Right lobe of liver (tissue), 6 donors: Measurements from ENCODE around the gene KLC1. TPM values are rescaled to one million over a fixed set of nuclear protein-coding genes. Genes with fewer than 3 reads are reported as not detected.

Experiments
- ATAC-seq, 4 donors: fragments of 200-7000 bp; cut with Tn5 transposase; one replicate each; pipeline ENCODE4 v1.9.1; 2020; ENCODE audit warnings: mild to moderate bottlenecking in 4 of 4, moderate library complexity in 4 of 4
- DNase-seq, 3 donors: peaks; one replicate each; pipeline ENCODE4 v3.0.0-alpha.2; 2020
- H3K27ac ChIP-seq, 3 donors: fragments of 200-600 bp; one replicate each; pipeline ENCODE4 v1.8.0; 2022
- H3K27me3 ChIP-seq, 2 donors: fragments of 200-600 bp; one replicate each; pipeline ENCODE4 v1.8.0; 2022
- H3K36me3 ChIP-seq, 4 donors: fragments of 200-600 bp; sonication (generic) in 1 of 4; one replicate each; pipeline versions ENCODE4 v1.5.1 to v1.8.0; 2017 to 2022; ENCODE audit warnings: control low read depth in 1 of 4
- H3K4me1 ChIP-seq, 4 donors: fragments of 200-600 bp; sonication (generic) in 1 of 4; one replicate each; pipeline versions ENCODE4 v1.5.1 to v1.8.0; 2017 to 2022; ENCODE audit warnings: control low read depth in 1 of 4
- H3K4me3 ChIP-seq, 3 donors: fragments of 200-600 bp; one replicate each; pipeline ENCODE4 v1.8.0; 2022
- H3K9me3 ChIP-seq, 4 donors: fragments of 200-600 bp; sonication (generic) in 1 of 4; one replicate each; pipeline versions ENCODE4 v1.5.1 to v1.8.0; 2017 to 2022; ENCODE audit warnings: control low read depth in 1 of 4
- CTCF ChIP-seq, 4 donors: fragments of 200-600 bp in 3 of 4; fragments of 450-650 bp in 1 of 4; IDR thresholded peaks; one replicate each; pipeline versions ENCODE4 v1.5.1 to v1.8.0; 2016 to 2022; ENCODE audit warnings: antibody characterized with exemption in 4 of 4, mild to moderate bottlenecking in 2 of 4
- POLR2A ChIP-seq: fragments of 450-650 bp; IDR thresholded peaks from one replicate; pipeline ENCODE4 v1.6.1; 2017; ENCODE audit warnings: antibody characterized with exemption, mild to moderate bottlenecking
- WGBS: methylation state at CpG from one replicate; pipeline ENCODE4 v1.1.6; 2018; ENCODE audit warnings: low coverage, low lambda C conversion rate; ENCODE audit not compliant: insufficient coverage; ENCODE audit errors: missing lambda C conversion rate; 5-methylcytosine and 5-hydroxymethylcytosine counted together
- intact Hi-C, 2 donors: fragments of 100-400 bp; cut with DNase I; formaldehyde crosslinking; loops; one replicate each; pipeline versions ENCODE4 v1.11.2 to v1.14.1; 2022
- total RNA-seq, 6 experiments: library from RNA; depleted of rRNA in 2 of 6; stranded (reverse); fragments of >200 nt in 2 of 6; fragmentation: NEBNext Ultra II Directional in 3 of 6; extraction: Animal tissue kit (Norgen Biotek cat#: 25700) in 3 of 6; gene quantifications; one replicate each; pipeline versions ENCODE4 v1.1.0 to v1.2.4, GENCODE V29; 2016 to 2023
- donor health status: DM: no; HTN: yes; CAD: no.
- donor health status: DM: no; HTN: no; CAD: no.
- donor health status: DM: no; HTN: no; CAD: no.
- donor health status: DM: no; HTN: yes; CAD: no.
- donor health status: DM: no; HTN: yes; CAD: no.

Gene KLC1
- total RNA-seq, 6 experiments from 2014 or later, result 45.8 to 78.9 (median 58.0) TPM

DNA sequence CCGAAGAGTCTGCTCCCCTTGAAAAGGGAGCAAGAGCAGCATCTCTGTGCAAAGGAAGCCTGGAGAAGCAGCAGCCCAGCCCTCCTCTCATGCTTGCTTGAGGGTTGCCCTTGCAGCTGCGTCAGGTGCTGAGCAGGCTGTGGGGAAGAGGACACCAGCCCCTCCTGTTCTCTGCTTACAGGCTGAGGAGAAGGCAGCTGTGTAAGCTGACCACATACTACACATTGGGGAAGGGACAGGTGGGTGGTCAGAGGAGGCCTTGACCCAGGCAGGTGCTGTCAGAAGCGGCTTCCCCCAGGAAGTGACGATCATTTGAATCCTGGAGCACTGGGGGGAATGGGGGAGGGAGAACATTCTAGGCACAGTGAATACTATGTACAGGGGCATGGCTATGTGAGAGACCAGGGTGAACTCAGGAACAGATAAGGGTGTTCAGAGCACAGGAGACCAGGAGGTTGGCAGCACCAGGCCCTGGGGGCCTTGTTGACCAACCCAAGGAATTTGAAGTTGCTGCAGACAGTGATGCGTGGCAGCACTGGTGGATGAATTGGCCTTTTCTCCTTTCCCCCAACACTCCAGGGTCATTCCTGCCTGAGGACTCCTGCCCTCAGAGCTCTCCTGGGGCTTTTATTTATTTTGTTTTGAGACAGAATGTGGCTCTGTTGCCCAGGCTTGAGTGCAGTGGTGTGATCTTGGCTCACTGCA is 2.7 kb upstream of the KLC1 start:
- intact Hi-C loops, result loop anchor here in 1 of 2 donors (10.0 kb wide), 1 partner anchor 51 kb away; no protein-coding TSS in a partner anchor
- DNase-seq, result no peak

GRCh38 chr14:103627073-103628025 is 1.7 kb upstream of the KLC1 start:
- TF ChIP-seq CTCF (IDR thresholded peaks at IDR 0.05) (no peak), POLR2A (no peak)
- WGBS, result 92% methylated on average over 12 of the region's 16 CpGs
- no peak for DNase-seq
- Histone ChIP-seq H3K9me3 (no peaks in the 10 kb centered on the region), H3K4me1 (peaks cover 0 to 18% (median 7%) of the 10 kb centered on the region in 4 donors), H3K27ac (peak overlapping the region in 2 of 3 donors; percentile 94 to 95), H3K27me3 (no peaks in the 10 kb centered on the region), H3K4me3 (no peak overlapping the region), H3K36me3 (no peaks in the 10 kb centered on the region)
- ATAC-seq, result no peak
- intact Hi-C loops, result loop anchor here in 1 of 2 donors (10.0 kb wide), 1 partner anchor 53 kb away; no protein-coding TSS in a partner anchor

More for the DNA sequence above, 2.7 kb upstream of the KLC1 start:
- Histone ChIP-seq H3K9me3 (no peaks in the 10 kb centered on the region), H3K36me3 (no peaks in the 10 kb centered on the region), H3K4me1 (peaks cover 0 to 18% (median 7%) of the 10 kb centered on the region in 4 donors), H3K4me3 (no peak overlapping the region), H3K27ac (no peak overlapping the region), H3K27me3 (no peaks in the 10 kb centered on the region)
- 95% methylated on average over 4 of the region's 5 CpGs for WGBS
- ATAC-seq, result no peak
- TF ChIP-seq CTCF (IDR thresholded peaks at IDR 0.05), result no peak
- no peak for TF ChIP-seq POLR2A

GRCh38 chr14:103628221-103628683 is 759 bp upstream of the KLC1 start:
- peak; percentile 76 to 86 (median 81) for ATAC-seq
- WGBS, result 0% methylated on average over 13 of the region's 31 CpGs
- no peak for TF ChIP-seq CTCF (IDR thresholded peaks at IDR 0.05)
- peak; percentile 64 for TF ChIP-seq POLR2A
- H3K9me3 ChIP-seq, result no peaks in the 10 kb centered on the region
- H3K36me3 ChIP-seq, result no peaks in the 10 kb centered on the region
- peak; percentile 79 to 89 (median 87) for DNase-seq
- H3K4me3 ChIP-seq, result peak overlapping the region; percentile 95 to 100 (median 96)
- peak overlapping the region; percentile 86 to 95 (median 94) for H3K27ac ChIP-seq
- H3K27me3 ChIP-seq, result no peaks in the 10 kb centered on the region
- H3K4me1 ChIP-seq, result peaks cover 0 to 18% (median 7%) of the 10 kb centered on the region in 4 donors
- intact Hi-C loops, result loop anchor here in 1 of 2 donors (10.0 kb wide), 1 partner anchor 53 kb away; no protein-coding TSS in a partner anchor

DNA sequence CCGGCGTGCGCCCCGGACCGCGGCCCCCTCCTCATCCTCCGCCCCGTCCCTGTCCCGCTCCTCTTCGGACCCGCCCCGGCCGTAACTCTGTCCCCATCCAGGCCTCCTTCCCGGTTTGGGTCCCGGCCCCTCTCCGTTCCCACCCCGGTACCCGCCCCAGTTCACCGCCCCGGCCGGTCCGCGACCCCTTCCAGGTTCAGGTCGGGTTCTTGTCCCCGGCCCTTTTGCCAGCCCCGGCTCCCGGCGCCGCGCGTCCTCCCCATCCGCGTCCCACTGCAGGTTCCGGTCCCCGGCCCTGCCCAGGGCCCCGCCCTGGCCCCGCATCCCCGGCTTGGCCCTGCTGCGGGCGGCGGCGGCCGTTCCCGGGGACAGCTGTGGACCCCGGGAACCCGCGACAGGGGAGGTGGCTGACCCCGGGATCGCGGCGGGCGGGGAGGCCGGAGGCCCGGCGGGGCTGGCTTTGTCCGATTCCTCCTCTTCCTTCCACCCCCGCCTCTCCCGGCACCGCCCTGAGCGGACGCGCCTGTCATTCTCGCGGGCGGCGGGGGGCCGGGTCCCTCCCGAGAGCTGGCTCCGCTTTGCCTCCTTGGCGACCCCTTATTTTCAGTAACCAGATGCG is 601 bp downstream of the KLC1 start:
- no peaks in the 10 kb centered on the region for H3K9me3 ChIP-seq
- H3K36me3 ChIP-seq, result no peaks in the 10 kb centered on the region
- TF ChIP-seq POLR2A (no peak), CTCF (IDR thresholded peaks at IDR 0.05) (no peak)
- H3K27me3 ChIP-seq, result no peaks in the 10 kb centered on the region
- DNase-seq (peak; percentile 66 to 75 (median 74)), ATAC-seq (peak; percentile 39 to 54 (median 44))
- peak overlapping the region; percentile 86 to 95 (median 94) for H3K27ac ChIP-seq
- H3K4me1 ChIP-seq, result peaks cover 0 to 18% (median 7%) of the 10 kb centered on the region in 4 donors
- 1% methylated on average over 12 of the region's 71 CpGs for WGBS
- peak overlapping the region; percentile 95 to 100 (median 96) for H3K4me3 ChIP-seq
- intact Hi-C loops, result loop anchor here in 1 of 2 donors (10.0 kb wide), 1 partner anchor 55 kb away; no protein-coding TSS in a partner anchor
